GM12878 (cell line): ENCODE results near the gene BARHL1. TPM values are rescaled to one million over a fixed set of nuclear protein-coding genes. Genes with fewer than 3 reads are reported as not detected.

Experiments
- ATAC-seq: fragments of 200-7000 bp; cut with Tn5 transposase; 3 replicates; pipeline ENCODE4 v1.9.1; 2020; ENCODE audit warnings: mild to moderate bottlenecking, moderate library complexity
- BruUV-seq: library from RNA; stranded (reverse); fragments of 400-500 nt; replicated peaks from 2 replicates; lab custom pipeline; 2021; lab: Mats Ljungman, UMichigan
- CTCF ChIA-PET: fragments of 300-600 bp; sonication (Branson Sonifier 250); formaldehyde crosslinking; extraction: SDS; loops from one replicate; lab custom pipeline; 2021; ENCODE audit warnings: inconsistent platforms; lab: Yijun Ruan, JAX
- POLR2A ChIA-PET: fragments of 350-600 bp; formaldehyde crosslinking; extraction: SDS; loops from one replicate; lab custom pipeline; 2021; ENCODE audit warnings: inconsistent platforms; lab: Charles Lee
- RAD21 ChIA-PET: fragments of 300-600 bp; sonication (Branson Sonifier 250); formaldehyde crosslinking; loops from one replicate; lab custom pipeline; 2023; ENCODE audit warnings: antibody characterized with exemption; ENCODE audit not compliant: unreplicated experiment; lab: Charles Lee
- SMC1A ChIA-PET: fragments of 300-600 bp; sonication (Branson Sonifier 250); formaldehyde crosslinking; loops from one replicate; lab custom pipeline; 2023; ENCODE audit not compliant: unreplicated experiment, uncharacterized antibody; lab: Charles Lee
- DNase-seq: peaks from one replicate; pipeline ENCODE4 v3.0.0-alpha.2; 2011; ENCODE audit warnings: low read depth, low spot score
- FAIRE-seq: peaks from 3 replicates; lab custom pipeline; 2011; peaks lifted over from hg19 to GRCh38; lab: Jason Lieb, UNC
- H2AFZ ChIP-seq: 2 replicates; pipeline ENCODE4 v1.6.0; 2011; ENCODE audit warnings: low read depth, low read length, control low read depth; ENCODE audit not compliant: control insufficient read depth
- H3K27ac ChIP-seq: 2 replicates; pipeline ENCODE4 v1.5.1; 2011; ENCODE audit warnings: control low read depth; ENCODE audit not compliant: control insufficient read depth, insufficient read depth
- H3K27me3 ChIP-seq, 2 experiments: replicated peaks in 1 of 2; 2 replicates each; pipeline versions ENCODE4 v1.6.0 to v1.6.1; 2011; ENCODE audit warnings: low read length in 1 of 2; ENCODE audit not compliant: control insufficient read depth in 2 of 2, insufficient read depth in 2 of 2
- H3K36me3 ChIP-seq, 2 experiments: 2 replicates each; pipeline ENCODE4 v1.5.1; 2011; ENCODE audit warnings: low read length in 1 of 2; ENCODE audit not compliant: control insufficient read depth in 2 of 2, insufficient read depth in 2 of 2
- H3K4me1 ChIP-seq: 2 replicates; pipeline ENCODE4 v1.6.1; 2011; ENCODE audit warnings: mild to moderate bottlenecking, low read length, moderate library complexity, mixed read lengths; ENCODE audit not compliant: control insufficient read depth, insufficient read depth
- H3K4me2 ChIP-seq: 2 replicates; pipeline ENCODE4 v1.6.0; 2011; ENCODE audit warnings: control low read depth; ENCODE audit not compliant: control insufficient read depth, insufficient read depth
- H3K4me3 ChIP-seq: fragments of 200-600 bp; sonication (generic); 2 replicates; pipeline ENCODE4 v1.5.1; 2016
- H3K79me2 ChIP-seq: 2 replicates; pipeline ENCODE4 v1.6.0; 2011; ENCODE audit warnings: low read length; ENCODE audit not compliant: control insufficient read depth, insufficient read depth
- H3K9ac ChIP-seq: 2 replicates; pipeline ENCODE4 v1.8.0; 2011; ENCODE audit warnings: low read length, control low read depth, mixed read lengths; ENCODE audit not compliant: control insufficient read depth, insufficient read depth
- H3K9me3 ChIP-seq: replicated peaks from 3 replicates; pipeline ENCODE4 v1.5.1; 2011; ENCODE audit warnings: mild to moderate bottlenecking, low read length; ENCODE audit not compliant: control insufficient read depth, insufficient read depth
- H4K20me1 ChIP-seq: 2 replicates; pipeline ENCODE4 v1.6.0; 2011; ENCODE audit not compliant: control insufficient read depth, insufficient read depth
- ATF7 ChIP-seq: fragments of 450-650 bp; IDR thresholded peaks from 2 replicates; pipeline ENCODE4 v1.6.1; 2016; ENCODE audit warnings: low read depth, mild to moderate bottlenecking
- EP300 ChIP-seq, 2 experiments: fragments of 150-350 bp in 1 of 2; IDR thresholded peaks; 2 replicates each; pipeline ENCODE4 v1.6.1; 2011 to 2012; ENCODE audit warnings: low read depth in 2 of 2, low read length in 2 of 2, borderline replicate concordance in 1 of 2, improper control_type of control experiment in 1 of 2, inconsistent platforms in 1 of 2; ENCODE audit not compliant: control insufficient read depth in 1 of 2
- ESRRA ChIP-seq: IDR thresholded peaks from 2 replicates; pipeline ENCODE4 v1.6.1; 2012; ENCODE audit warnings: mild to moderate bottlenecking, low read length, improper control_type of control experiment
- NFYB ChIP-seq: IDR thresholded peaks from 2 replicates; pipeline ENCODE4 v1.6.1; 2011; ENCODE audit warnings: low read depth, mild to moderate bottlenecking, low read length, improper control_type of control experiment, moderate library complexity; ENCODE audit not compliant: insufficient read depth
- POLR2A ChIP-seq: IDR thresholded peaks from 2 replicates; pipeline ENCODE4 v1.6.1; 2011; ENCODE audit warnings: low read depth, mild to moderate bottlenecking, low read length
- RELA ChIP-seq: fragments of 450-650 bp; IDR thresholded peaks from 2 replicates; pipeline ENCODE4 v1.8.0; 2014; ENCODE audit warnings: borderline replicate concordance; ENCODE audit not compliant: partially characterized antibody
- SMAD1 ChIP-seq: fragments of 450-650 bp; IDR thresholded peaks from 2 replicates; pipeline ENCODE4 v1.6.1; 2018; ENCODE audit warnings: mild to moderate bottlenecking, low read depth; ENCODE audit not compliant: partially characterized antibody
- SUZ12 ChIP-seq: fragments of 200-600 bp; sonication (generic); IDR thresholded peaks from one replicate; pipeline ENCODE4 v1.6.1; 2018; ENCODE audit warnings: antibody characterized with exemption, mild to moderate bottlenecking; ENCODE audit not compliant: unreplicated experiment
- ZNF622 ChIP-seq: fragments of 450-650 bp; IDR thresholded peaks from 2 replicates; pipeline ENCODE4 v1.6.1; 2017; ENCODE audit warnings: mild to moderate bottlenecking, inconsistent platforms
- WGBS: methylation state at CpG from one replicate; pipeline ENCODE4 v1.1.6; 2016; ENCODE audit warnings: low lambda C conversion rate; ENCODE audit not compliant: insufficient replicate concordance, insufficient coverage; ENCODE audit errors: missing lambda C conversion rate; 5-methylcytosine and 5-hydroxymethylcytosine counted together
- in situ Hi-C: fragments of 300-500 bp; cut with MboI; formaldehyde crosslinking; loops from 9 replicates; pipeline ENCODE4 v1.14.3; 2018; ENCODE audit warnings: mixed read lengths
- intact Hi-C: fragments of 100-400 bp; cut with micrococcal nuclease; formaldehyde crosslinking; loops from one replicate; pipeline ENCODE4 v1.14.2; 2022; ENCODE audit not compliant: unreplicated experiment
- polyA plus RNA-seq, 11 experiments: library from polyadenylated mRNA; depleted of rRNA in 4 of 11; unstranded in 6 of 11; stranded (reverse) in 5 of 11; fragments of >200 nt; fragmentation: Nextera tagmentation in 4 of 11; fragmentation: Illumina TruSeq in 1 of 11; extraction: Ambion mirVana in 4 of 11; extraction: Trizol in 1 of 11; gene quantifications; 1 replicate in 1 of 11; 2 replicates in 10 of 11; pipeline versions ENCODE4 v1.2.1 to v1.2.3, GENCODE V29; 2011 to 2016; ENCODE audit warnings: inconsistent platforms in 2 of 11, missing spikeins in 2 of 11, low read depth in 1 of 11
- total RNA-seq, 4 experiments: library from RNA; depleted of rRNA in 3 of 4; stranded (reverse); fragments of >200 nt in 3 of 4; fragmentation: Illumina TruSeq in 1 of 4; extraction: Trizol in 1 of 4; gene quantifications; 2 replicates each; pipeline versions ENCODE4 v1.2.1 to v1.2.3, GENCODE V29; 2013 to 2021
- TF ChIP-seq, protein P1 (sequence below): IDR thresholded peaks from 2 replicates; pipeline ENCODE4 v1.6.1; 2011; ENCODE audit warnings: borderline replicate concordance, low read depth, mild to moderate bottlenecking, moderate library complexity, mixed read lengths, low read length; ENCODE audit not compliant: insufficient read depth; ENCODE audit errors: extremely low read length
- TF ChIP-seq, protein P2 (sequence below): fragments of 450-650 bp; formaldehyde crosslinking; IDR thresholded peaks from 2 replicates; pipeline ENCODE4 v1.4.0; 2022; ENCODE audit warnings: mild to moderate bottlenecking, moderate library complexity

BARHL1 gene
- total and polyA plus RNA-seq, 10 of the 15 experiments (the other 5 are each of a cell fraction or from before 2014, with no cell fraction given), result not detected

DNA sequence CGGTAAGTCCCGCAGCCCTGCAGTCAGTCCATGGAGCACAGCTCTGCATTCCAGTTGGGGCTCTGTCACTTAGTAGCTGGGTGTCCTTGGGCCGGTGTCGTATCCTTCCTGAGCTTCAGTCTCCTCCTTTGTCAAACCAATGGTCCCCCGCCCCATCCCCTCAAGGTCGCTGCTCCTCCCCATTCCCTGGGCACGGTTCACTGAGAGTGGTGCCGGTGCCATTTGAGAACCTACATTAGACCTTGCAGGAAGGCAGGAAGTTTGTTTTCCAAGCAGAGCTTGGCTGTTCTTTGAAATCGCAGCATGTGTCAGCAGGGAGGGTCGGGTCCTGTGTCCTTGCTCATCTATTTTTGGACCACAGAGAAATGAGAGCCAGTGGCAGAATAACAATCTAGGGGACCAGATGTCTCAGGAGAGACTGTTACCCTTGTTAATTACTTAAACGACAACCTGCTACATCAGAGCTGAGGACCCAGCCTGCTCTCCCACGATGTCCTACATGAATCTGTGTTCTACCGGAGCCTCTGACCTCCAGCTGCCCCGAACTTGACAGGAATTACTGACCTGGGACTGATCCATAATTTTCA lies 21.7 kb upstream of the BARHL1 start:
- no TSS peak for BruUV-seq
- SMC1A ChIA-PET, result no interaction called here
- POLR2A ChIA-PET, result no interaction called here
- H3K27ac ChIP-seq, result no peak overlapping the region
- H4K20me1 ChIP-seq, result no peaks in the 10 kb centered on the region
- no peaks in the 10 kb centered on the region for H3K79me2 ChIP-seq
- intact Hi-C loops (no loop called here), in situ Hi-C loops (no loop called here)
- ATAC-seq (no peak), DNase-seq (no peak), FAIRE-seq (no peak)
- H2AFZ ChIP-seq, result no peak overlapping the region
- H3K4me2 ChIP-seq, result no peak overlapping the region
- H3K4me3 ChIP-seq, result no peak overlapping the region
- H3K36me3 ChIP-seq, result no peaks in the 10 kb centered on the region
- no peaks in the 10 kb centered on the region for H3K4me1 ChIP-seq
- RAD21 ChIA-PET, result interaction anchor here (0.6 kb wide), 1 partner anchor 157 kb away, joined by 5 read pairs; no protein-coding TSS in a partner anchor
- CTCF ChIA-PET, result interaction anchor here (0.8 to 1.7 kb wide), 2 partner anchors 8 to 148 kb away, joined by 3 to 4 read pairs; no protein-coding TSS in a partner anchor
- WGBS, result 43% methylated on average over 14 of the region's 14 CpGs
- no peak overlapping the region for H3K9ac ChIP-seq
- peaks cover 0 to 3% of the 10 kb centered on the region in 2 experiments; a peak in 2 of 4 replicates for H3K27me3 ChIP-seq
- TF ChIP-seq SUZ12 (no peak), RELA (no peak), POLR2A (no peak), NFYB (no peak), ESRRA (no peak), ATF7 (no peak), ZNF622 (no peak), EP300 (IDR thresholded peaks at IDR 0.05; ENCODE audit: borderline replicate concordance in 1 of 2, control insufficient read depth in 1 of 2, low read depth in 2 of 2, low read length in 2 of 2) (no peak), SMAD1 (no peak)
- TF ChIP-seq, protein P1, sequence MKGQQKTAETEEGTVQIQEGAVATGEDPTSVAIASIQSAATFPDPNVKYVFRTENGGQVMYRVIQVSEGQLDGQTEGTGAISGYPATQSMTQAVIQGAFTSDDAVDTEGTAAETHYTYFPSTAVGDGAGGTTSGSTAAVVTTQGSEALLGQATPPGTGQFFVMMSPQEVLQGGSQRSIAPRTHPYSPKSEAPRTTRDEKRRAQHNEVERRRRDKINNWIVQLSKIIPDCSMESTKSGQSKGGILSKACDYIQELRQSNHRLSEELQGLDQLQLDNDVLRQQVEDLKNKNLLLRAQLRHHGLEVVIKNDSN, result no peak
- TF ChIP-seq, protein P2, sequence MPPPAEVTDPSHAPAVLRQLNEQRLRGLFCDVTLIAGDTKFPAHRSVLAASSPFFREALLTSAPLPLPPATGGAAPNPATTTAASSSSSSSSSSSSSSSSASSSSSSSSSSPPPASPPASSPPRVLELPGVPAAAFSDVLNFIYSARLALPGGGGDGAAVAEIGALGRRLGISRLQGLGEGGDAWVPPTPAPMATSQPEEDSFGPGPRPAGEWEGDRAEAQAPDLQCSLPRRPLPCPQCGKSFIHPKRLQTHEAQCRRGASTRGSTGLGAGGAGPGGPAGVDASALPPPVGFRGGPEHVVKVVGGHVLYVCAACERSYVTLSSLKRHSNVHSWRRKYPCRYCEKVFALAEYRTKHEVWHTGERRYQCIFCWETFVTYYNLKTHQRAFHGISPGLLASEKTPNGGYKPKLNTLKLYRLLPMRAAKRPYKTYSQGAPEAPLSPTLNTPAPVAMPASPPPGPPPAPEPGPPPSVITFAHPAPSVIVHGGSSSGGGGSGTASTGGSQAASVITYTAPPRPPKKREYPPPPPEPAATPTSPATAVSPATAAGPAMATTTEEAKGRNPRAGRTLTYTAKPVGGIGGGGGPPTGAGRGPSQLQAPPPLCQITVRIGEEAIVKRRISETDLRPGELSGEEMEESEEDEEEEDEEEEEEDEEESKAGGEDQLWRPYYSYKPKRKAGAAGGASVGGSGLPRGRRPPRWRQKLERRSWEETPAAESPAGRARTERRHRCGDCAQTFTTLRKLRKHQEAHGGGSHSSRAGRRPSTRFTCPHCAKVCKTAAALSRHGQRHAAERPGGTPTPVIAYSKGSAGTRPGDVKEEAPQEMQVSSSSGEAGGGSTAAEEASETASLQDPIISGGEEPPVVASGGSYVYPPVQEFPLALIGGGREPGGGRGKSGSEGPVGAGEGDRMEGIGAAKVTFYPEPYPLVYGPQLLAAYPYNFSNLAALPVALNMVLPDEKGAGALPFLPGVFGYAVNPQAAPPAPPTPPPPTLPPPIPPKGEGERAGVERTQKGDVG (CRISPR knock-in tag), result no peak
- TF ChIP-seq, all 136 proteins: peak for 0
- H3K9me3 ChIP-seq, result no peaks in the 10 kb centered on the region
